NCI-H1930 (cell line): ENCODE results near the gene KRT86.
A peak's percentile ranks its signal among the peaks of the same experiment; 100 is the strongest.
"Not testable (repeated sequence)": the region's sequence is repeated elsewhere in the genome, so short reads cannot be mapped to it uniquely, and the experiment has no call there.

ENCODE experiments used
- DNase-seq, 2 experiments: peaks; one replicate each; lab custom pipeline; 2025; lab: John Stamatoyannopoulos, UW

KRT86 gene

GRCh38 chr12:52314511-52314910 lies 40.1 kb downstream of the KRT86 start:
- DNase-seq, result no peak

GRCh38 chr12:52315721-52316120 lies 41.3 kb downstream of the KRT86 start:
- not testable (repeated sequence) for DNase-seq

DNA sequence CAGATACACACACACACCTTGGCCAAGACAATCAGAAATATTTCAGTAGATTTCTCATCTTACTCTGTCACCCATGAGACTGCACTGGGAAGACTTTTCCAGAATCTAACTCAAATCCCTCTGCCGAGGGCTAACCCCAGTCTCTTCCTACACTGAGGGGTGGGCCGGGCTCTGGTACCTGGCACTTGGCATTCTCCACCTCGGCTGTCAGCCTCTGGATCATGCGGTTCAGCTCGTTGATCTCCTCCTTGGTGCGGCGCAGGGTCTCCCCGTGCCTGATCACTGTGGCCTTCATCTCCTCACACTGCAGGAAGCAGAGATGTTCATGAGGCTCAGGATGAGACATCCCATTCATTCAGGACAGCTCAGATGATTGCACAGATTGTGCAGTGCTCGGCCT lies 41.8 kb downstream of the KRT86 start:
- no peak for DNase-seq

- DNase-seq, result no peak
Measured at GRCh38 chr12:52316701-52317100, 42.3 kb downstream of the KRT86 start.

- DNase-seq, result no peak
Measured at GRCh38 chr12:52317468-52318052, 43.1 kb downstream of the KRT86 start.

DNA sequence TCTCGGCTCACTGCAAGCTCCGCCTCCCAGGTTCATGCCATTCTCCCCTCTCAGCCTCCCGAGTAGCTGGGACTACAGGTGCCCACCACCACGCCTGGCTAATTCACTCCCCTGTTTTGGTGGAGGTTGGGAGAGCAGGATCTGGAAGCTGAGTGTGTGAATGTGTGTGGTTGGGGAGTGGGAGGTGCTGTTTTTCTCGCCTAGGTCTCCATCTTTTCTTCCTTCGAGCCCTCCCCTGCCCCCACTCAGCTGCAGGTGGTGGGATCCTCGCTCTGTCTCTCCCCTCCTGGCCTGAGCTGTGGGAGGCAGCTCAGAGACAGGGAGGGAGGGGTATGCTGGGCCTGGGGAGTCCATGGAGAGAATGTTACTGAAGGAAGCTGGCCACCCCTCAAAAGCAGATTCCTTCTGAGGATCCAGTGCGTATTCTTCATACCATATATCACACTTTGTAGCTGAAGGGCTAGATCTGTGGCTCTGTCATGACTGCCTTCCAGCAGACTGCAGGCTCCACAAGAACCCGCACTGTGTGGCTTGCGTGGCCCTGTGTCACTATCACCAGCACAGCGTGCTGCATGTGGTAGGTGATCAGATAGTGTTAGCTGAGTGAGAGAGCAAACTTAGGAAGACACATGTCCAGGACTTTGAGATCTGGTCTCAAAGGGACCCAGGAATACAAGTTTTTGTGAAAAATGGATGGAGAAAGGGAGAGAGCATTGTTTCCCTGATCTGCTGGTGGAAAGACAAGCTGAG lies 44.0 kb downstream of the KRT86 start:
- no peak for DNase-seq

DNA sequence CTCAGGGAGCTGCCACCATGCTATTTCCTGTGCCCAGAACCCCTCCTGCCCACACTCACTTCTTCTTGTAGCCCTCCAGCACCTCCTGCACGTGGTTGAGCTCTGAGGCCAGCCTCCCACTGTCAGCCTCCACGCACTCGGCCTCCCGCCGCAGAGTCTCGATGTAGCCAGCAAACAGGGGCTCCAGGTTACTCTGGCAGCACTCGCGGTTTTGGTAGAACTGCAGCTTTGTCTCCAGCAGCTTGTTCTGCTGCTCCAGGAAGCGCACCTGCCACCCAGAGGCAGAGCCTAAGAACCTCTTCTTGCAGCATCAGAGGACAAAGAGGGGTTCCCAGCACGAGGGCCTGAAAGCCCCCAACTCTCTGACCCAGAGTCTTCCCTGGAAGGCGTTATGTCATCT lies 44.7 kb downstream of the KRT86 start:
- no peak for DNase-seq

- no peak for DNase-seq
Measured at GRCh38 chr12:52320784-52321400, 46.4 kb downstream of the KRT86 start, which contains the start of gene KRT83. Gene KRT83 (minus strand): TSS chr12:52321398. CDS start chr12:52321335, 63 bp downstream.

DNA sequence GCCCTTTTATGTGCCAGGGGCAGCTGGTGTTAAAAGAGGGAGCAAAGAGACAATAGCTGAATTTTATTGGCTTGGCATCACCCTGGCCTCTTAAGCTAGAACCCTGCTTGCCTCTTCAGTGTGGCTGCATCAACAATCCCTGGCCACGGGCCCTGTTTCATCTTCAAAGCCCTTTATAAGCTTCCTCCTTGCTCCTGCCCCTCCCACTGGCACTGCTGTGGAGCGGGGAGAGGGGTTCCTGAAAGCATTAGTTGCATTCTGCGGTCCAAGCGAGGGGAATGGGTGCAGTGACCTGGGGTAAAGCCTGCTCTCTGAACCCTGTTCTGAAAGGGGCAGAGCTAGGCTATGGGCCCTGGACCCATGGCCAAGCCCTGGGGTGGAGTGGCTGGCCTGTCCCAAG lies 47.0 kb downstream of the KRT86 start:
- DNase-seq, result no peak

GRCh38 chr12:52322069-52322468 lies 47.6 kb downstream of the KRT86 start:
- DNase-seq, result no peak

GRCh38 chr12:52323001-52323400 lies 48.6 kb downstream of the KRT86 start:
- DNase-seq, result no peak

DNA sequence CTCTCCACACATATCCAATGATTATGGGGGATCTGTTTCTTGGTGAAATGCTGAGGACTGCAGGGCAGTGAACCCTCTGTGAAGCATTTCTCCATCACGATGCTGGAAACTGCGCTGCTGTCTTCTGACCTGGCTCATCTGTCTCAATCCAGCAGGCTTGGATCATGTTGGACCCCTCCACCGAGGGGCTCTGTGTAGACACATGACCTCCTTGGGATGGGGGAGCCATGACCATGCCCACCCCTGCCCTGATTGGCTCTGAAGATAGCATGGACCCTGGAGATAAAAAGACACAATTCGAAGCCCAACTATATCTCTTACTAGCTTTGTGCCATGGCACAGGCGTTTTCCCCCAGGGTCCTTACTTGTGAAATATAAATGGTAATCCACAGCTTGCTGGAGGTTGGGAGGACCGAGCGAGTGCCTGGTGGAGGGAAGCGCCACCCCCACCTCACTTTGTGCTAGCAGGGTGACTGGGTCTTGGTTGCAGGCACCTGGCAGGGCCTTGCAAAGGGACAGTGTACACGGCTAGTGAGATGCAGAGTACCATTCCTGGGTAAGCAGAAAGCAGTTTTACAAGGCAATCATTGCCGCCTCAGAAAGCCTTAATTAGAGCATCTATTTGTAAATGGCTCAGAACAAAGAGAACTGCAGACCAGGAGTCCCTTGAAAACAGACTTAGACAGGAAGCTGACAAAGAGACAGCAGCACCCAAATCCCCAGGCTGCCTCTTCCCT lies 49.1 kb downstream of the KRT86 start:
- no peak for DNase-seq

DNA sequence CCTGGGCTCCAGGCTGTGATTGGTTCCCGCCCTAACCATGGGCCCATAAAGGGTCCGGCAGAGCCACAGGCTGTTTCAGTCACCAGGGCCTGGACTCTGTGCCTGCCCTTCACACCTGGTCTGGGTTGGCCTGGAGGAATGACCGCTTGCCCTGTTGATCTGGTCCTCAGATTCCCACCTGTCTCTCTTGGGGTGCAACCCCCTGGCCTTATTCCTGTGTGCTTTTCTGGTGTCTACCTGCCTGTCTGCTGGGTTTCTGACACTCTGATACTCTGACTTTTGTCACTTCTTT lies 49.7 kb downstream of the KRT86 start:
- no peak for DNase-seq

GRCh38 chr12:52327052-52327829 lies 52.8 kb downstream of the KRT86 start:
- DNase-seq, result peak; percentile 28 to 57

GRCh38 chr12:52327830-52328500 lies 53.5 kb downstream of the KRT86 start:
- no peak for DNase-seq

DNA sequence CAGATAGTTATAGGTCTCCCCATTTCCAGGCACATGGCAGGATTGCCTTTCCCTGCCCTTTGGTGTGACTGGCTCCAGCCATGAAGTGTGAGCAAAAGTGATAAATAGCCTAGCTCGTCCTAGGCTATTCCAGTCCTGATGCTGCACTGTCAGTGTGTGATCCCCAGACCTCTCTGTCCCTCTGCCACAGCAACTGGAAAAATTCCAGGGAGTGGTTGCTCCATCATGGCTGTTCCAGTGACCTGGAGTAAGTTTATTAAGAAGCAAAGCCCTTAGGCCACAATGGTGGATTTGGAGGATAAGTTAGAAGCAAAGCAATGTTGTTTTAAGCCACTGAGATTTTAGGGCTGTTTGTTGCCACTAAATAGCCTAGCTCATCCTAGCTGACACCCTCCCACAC lies 56.6 kb downstream of the KRT86 start:
- DNase-seq, result no peak

- DNase-seq, result no peak
Measured at GRCh38 chr12:52331833-52332232, 57.4 kb downstream of the KRT86 start.

GRCh38 chr12:52332381-52332780 lies 57.9 kb downstream of the KRT86 start:
- no peak for DNase-seq

DNA sequence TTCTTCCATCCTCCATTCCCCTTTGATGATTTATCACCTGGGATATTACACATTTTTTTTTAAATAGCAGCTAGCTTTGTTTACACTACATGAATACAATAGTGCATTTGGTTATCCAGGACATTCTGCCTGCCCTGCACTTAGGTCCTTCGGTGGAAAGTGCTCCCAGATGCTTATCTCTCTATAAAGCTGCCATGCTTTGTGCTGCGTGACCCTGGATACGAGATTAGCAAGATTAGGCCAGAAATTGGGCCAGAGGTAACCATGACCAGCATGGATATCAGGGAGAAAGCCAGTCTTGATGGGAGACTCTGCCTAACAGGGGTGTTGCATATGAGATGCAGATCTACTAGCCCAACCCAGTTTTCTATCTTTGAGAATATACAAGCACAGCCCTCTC lies 58.9 kb downstream of the KRT86 start:
- no peak for DNase-seq

DNA sequence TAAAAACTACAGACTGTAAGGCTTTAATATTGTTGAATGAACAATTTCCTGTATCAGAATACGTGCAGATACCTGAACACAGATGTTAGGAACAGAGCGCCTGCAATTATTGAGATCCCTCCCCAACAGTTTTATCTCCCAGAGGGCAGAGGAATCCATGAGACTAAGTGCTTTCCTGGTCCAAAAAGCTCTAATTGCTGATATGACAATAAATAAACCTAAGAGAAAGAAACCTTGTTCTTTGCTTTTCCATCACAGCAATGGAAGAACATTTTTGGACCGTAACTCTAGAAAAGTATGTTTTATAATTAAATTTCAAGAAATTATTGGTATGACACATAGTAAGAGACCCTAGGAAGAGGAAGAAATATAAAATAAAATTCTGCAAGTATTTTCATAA lies 59.7 kb downstream of the KRT86 start:
- DNase-seq, result no peak

DNA sequence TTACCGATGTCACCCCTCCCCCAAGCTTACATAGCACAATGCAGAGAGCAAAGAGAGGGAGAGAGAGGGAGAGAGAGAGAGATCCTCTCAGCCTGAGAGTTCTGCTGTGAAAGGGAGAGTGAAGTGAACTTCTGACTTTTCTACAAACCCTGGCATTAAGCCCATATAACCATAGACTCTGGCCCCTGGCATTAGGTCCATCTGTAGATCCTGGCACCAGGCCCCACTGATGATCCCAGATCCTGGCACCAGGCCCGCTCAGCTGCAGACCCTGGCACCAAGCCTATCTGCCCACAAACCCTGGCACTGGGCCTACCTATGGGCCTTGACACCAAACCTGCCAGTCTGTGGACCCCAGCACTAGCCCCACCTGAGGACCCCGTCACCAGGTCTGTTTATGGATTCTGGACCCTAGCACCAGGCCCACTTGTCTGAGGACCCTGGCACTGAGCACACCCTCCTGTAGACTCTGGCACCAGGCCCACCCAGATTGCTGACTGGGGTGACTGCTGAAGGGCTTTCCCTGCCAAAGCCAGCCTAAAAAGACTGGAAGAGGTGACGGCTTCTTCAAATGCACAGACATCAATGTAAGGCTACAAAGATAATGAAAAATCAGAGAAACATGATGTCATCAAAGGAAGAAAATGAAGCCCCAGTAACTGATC lies 61.3 kb downstream of the KRT86 start:
- no peak for DNase-seq
